Occipital lobe (tissue), 2 donors: Measurements from ENCODE around the gene BCAP31. TPM values are rescaled to one million over a fixed set of nuclear protein-coding genes. Genes with fewer than 3 reads are reported as not detected.
"Not testable (repeated sequence)": the region's sequence is repeated elsewhere in the genome, so short reads cannot be mapped to it uniquely, and the experiment has no call there.

Experiments used
- DNase-seq: peaks from one replicate; lab custom pipeline; 2025; lab: John Stamatoyannopoulos, UW
- total RNA-seq: library from RNA; depleted of rRNA; stranded (reverse); fragments of >200 nt; gene quantifications from one replicate; pipeline ENCODE4 v1.2.3, GENCODE V29; 2014

Gene BCAP31
- total RNA-seq, 1 donor from 2014 or later: 60.2 TPM

GRCh38 chrX:153735274-153735673 is 11.1 kb upstream of the BCAP31 start:
- DNase-seq: no peak

- no peak for DNase-seq
These were observed 10.7 kb upstream of the BCAP31 start for GRCh38 chrX:153734871-153735270.

GRCh38 chrX:153733651-153734240 is 9.6 kb upstream of the BCAP31 start:
- DNase-seq: no peak

- DNase-seq: no peak
These were observed 8.2 kb upstream of the BCAP31 start for GRCh38 chrX:153732401-153732800.

GRCh38 chrX:153731845-153732215 is 7.6 kb upstream of the BCAP31 start:
- DNase-seq: no peak

- no peak for DNase-seq
These were observed 7.1 kb upstream of the BCAP31 start for GRCh38 chrX:153731117-153731844.

GRCh38 chrX:153730115-153730514 is 5.9 kb upstream of the BCAP31 start:
- not testable (repeated sequence) for DNase-seq

- no peak for DNase-seq
These were observed 4.9 kb upstream of the BCAP31 start for GRCh38 chrX:153728951-153729631.

- no peak for DNase-seq
These were observed 3.9 kb upstream of the BCAP31 start for GRCh38 chrX:153728095-153728494.

GRCh38 chrX:153727123-153727931 is 3.1 kb upstream of the BCAP31 start:
- peak; percentile 59 for DNase-seq

GRCh38 chrX:153726286-153727122 is 2.3 kb upstream of the BCAP31 start:
- DNase-seq: peak; percentile 45

- no peak for DNase-seq
These were observed 1.7 kb upstream of the BCAP31 start for GRCh38 chrX:153725832-153726285.

- no peak for DNase-seq
These were observed 1.0 kb upstream of the BCAP31 start for GRCh38 chrX:153725039-153725831.

- no peak for DNase-seq
These were observed 586 bp downstream of the BCAP31 start for GRCh38 chrX:153723351-153724251.

- DNase-seq: no peak
These were observed 1.4 kb downstream of the BCAP31 start for GRCh38 chrX:153722704-153723350.

GRCh38 chrX:153719701-153720100 is 4.5 kb downstream of the BCAP31 start:
- no peak for DNase-seq

GRCh38 chrX:153719238-153719637 is 4.9 kb downstream of the BCAP31 start:
- no peak for DNase-seq

GRCh38 chrX:153717445-153717844 is 6.7 kb downstream of the BCAP31 start:
- DNase-seq: no peak
